Suppressor macrophage (primary cell): ENCODE measurements around the gene FXR1.
"Not testable (repeated sequence)": the region's sequence is repeated elsewhere in the genome, so short reads cannot be mapped to it uniquely, and the experiment has no call there.

Source experiments
- DNase-seq, 4 experiments: peaks; one replicate each; pipeline ENCODE4 v3.0.0-alpha.2; 2020 to 2022

The FXR1 gene

GRCh38 chr3:180934638-180935037, 22.2 kb downstream of the FXR1 start:
- DNase-seq, result no peak

GRCh38 chr3:180940826-180941225, 28.4 kb downstream of the FXR1 start:
- DNase-seq, result no peak

GRCh38 chr3:180947761-180948390, 35.4 kb downstream of the FXR1 start:
- DNase-seq, result peak; percentile 2 to 47 (median 38)

GRCh38 chr3:180959691-180960090, 47.2 kb downstream of the FXR1 start:
- DNase-seq, result no peak

GRCh38 chr3:180961087-180961486, 48.6 kb downstream of the FXR1 start:
- DNase-seq, result no peak

GRCh38 chr3:180961552-180961951, 49.1 kb downstream of the FXR1 start:
- DNase-seq, result no peak

GRCh38 chr3:180962530-180962929, 50.1 kb downstream of the FXR1 start:
- no peak for DNase-seq

- no peak for DNase-seq
These were observed 58.5 kb downstream of the FXR1 start for GRCh38 chr3:180970931-180971330.

GRCh38 chr3:180973543-180973942, 61.1 kb downstream of the FXR1 start:
- no peak for DNase-seq

GRCh38 chr3:180974286-180974685, 61.8 kb downstream of the FXR1 start:
- no peak for DNase-seq

GRCh38 chr3:180977498-180977897, 65.0 kb downstream of the FXR1 start:
- no peak for DNase-seq

- DNase-seq, result no peak
These were observed 67.5 kb downstream of the FXR1 start for GRCh38 chr3:180979961-180980360.

GRCh38 chr3:180980611-180981010, 68.1 kb downstream of the FXR1 start:
- no peak for DNase-seq

GRCh38 chr3:180981912-180982311, 69.4 kb downstream of the FXR1 start:
- DNase-seq, result no peak

GRCh38 chr3:180983136-180983535, 70.7 kb downstream of the FXR1 start:
- DNase-seq, result no peak

- not testable (repeated sequence) for DNase-seq
These were observed 73.9 kb downstream of the FXR1 start for GRCh38 chr3:180986366-180986765.

GRCh38 chr3:180987344-180987743, 74.9 kb downstream of the FXR1 start:
- no peak for DNase-seq

- DNase-seq, result peak; percentile 91 to 96 (median 95)
These were observed 77.1 kb downstream of the FXR1 start, which contains the start of gene DNAJC19 for GRCh38 chr3:180989291-180990163. Gene DNAJC19, minus strand, starts transcription at chr3:180989736. Its CDS starts 134 bp downstream, at chr3:180989602.

GRCh38 chr3:180990505-180990904, 78.0 kb downstream of the FXR1 start:
- DNase-seq, result peak in 1 of 4 experiments; percentile 3

- DNase-seq, result no peak
These were observed 84.0 kb downstream of the FXR1 start for GRCh38 chr3:180996415-180996932.

GRCh38 chr3:181002331-181002730, 89.9 kb downstream of the FXR1 start:
- DNase-seq, result not testable (repeated sequence)

- not testable (repeated sequence) for DNase-seq
These were observed 91.0 kb downstream of the FXR1 start for GRCh38 chr3:181003469-181003868.

GRCh38 chr3:181006541-181006940, 94.1 kb downstream of the FXR1 start:
- DNase-seq, result no peak

- DNase-seq, result no peak
These were observed 94.8 kb downstream of the FXR1 start for GRCh38 chr3:181007262-181007661.
